Liver (tissue), 9 donors: Measurements from ENCODE around the gene IL32. TPM values are rescaled to one million over a fixed set of nuclear protein-coding genes. Genes with fewer than 3 reads are reported as not detected.

ENCODE experiments used
- DNase-seq: peaks from one replicate; pipeline ENCODE4 v3.0.0-alpha.2; 2017; ENCODE audit warnings: low spot score
- H3K27ac ChIP-seq, 2 donors: one replicate each; pipeline ENCODE4 v1.7.0; 2013; ENCODE audit warnings: inconsistent platforms in 2 of 2, low read length in 2 of 2, control low read depth in 1 of 2, low read depth in 1 of 2, mild to moderate bottlenecking in 1 of 2
- H3K27me3 ChIP-seq, 4 donors: one replicate each; pipeline versions ENCODE4 v1.6.1 to v1.7.0; 2013; ENCODE audit warnings: low read length in 3 of 4, inconsistent platforms in 1 of 4, mild to moderate bottlenecking in 1 of 4, moderate library complexity in 1 of 4; ENCODE audit not compliant: control insufficient read depth in 4 of 4, insufficient read depth in 4 of 4
- H3K36me3 ChIP-seq, 4 donors: one replicate each; pipeline versions ENCODE4 v1.6.1 to v1.7.0; 2013; ENCODE audit warnings: low read length in 3 of 4, mild to moderate bottlenecking in 3 of 4, low read depth in 1 of 4, moderate library complexity in 1 of 4; ENCODE audit not compliant: control insufficient read depth in 4 of 4, insufficient read depth in 3 of 4
- H3K4me1 ChIP-seq, 4 donors: one replicate each; pipeline versions ENCODE4 v1.6.1 to v1.7.0; 2013; ENCODE audit warnings: low read length in 3 of 4, mild to moderate bottlenecking in 3 of 4, moderate library complexity in 1 of 4; ENCODE audit not compliant: control insufficient read depth in 4 of 4, insufficient read depth in 4 of 4
- H3K4me3 ChIP-seq, 3 donors: one replicate each; pipeline versions ENCODE4 v1.6.1 to v1.7.0; 2013; ENCODE audit warnings: low read length in 3 of 3, control low read depth in 1 of 3, low read depth in 1 of 3, mild to moderate bottlenecking in 1 of 3
- H3K9ac ChIP-seq, 2 donors: one replicate each; pipeline ENCODE4 v1.7.0; 2013; ENCODE audit warnings: low read length in 2 of 2, mild to moderate bottlenecking in 2 of 2, moderate library complexity in 2 of 2, control low read depth in 1 of 2, low read depth in 1 of 2
- H3K9me3 ChIP-seq, 4 donors: one replicate each; pipeline versions ENCODE4 v1.6.1 to v1.7.0; 2013; ENCODE audit warnings: low read length in 3 of 4; ENCODE audit not compliant: control insufficient read depth in 4 of 4
- CTCF ChIP-seq: fragments of 150-350 bp; IDR thresholded peaks from 2 replicates; pipeline ENCODE4 v1.5.1; 2017; ENCODE audit warnings: improper control_type of control experiment, low read depth, low read length; ENCODE audit not compliant: missing input control
- EGR1 ChIP-seq, 2 donors: IDR thresholded peaks; 2 replicates each; pipeline ENCODE4 v1.6.1; 2016 to 2018; ENCODE audit warnings: antibody characterized with exemption in 2 of 2, low read depth in 2 of 2
- FOXA1 ChIP-seq: IDR thresholded peaks from 2 replicates; pipeline ENCODE4 v1.6.1; 2016; ENCODE audit warnings: antibody characterized with exemption
- FOXA2 ChIP-seq: IDR thresholded peaks from 2 replicates; pipeline ENCODE4 v1.6.1; 2016; ENCODE audit warnings: antibody characterized with exemption
- GABPA ChIP-seq, 2 donors: IDR thresholded peaks in 1 of 2; conservative IDR thresholded peaks in 1 of 2; 2 replicates each; pipeline ENCODE4 v1.6.1; 2016; ENCODE audit warnings: antibody characterized with exemption in 2 of 2, mild to moderate bottlenecking in 1 of 2, moderate library complexity in 1 of 2
- HNF4A ChIP-seq, 2 donors: conservative IDR thresholded peaks; 2 replicates each; pipeline ENCODE4 v1.6.1; 2016; ENCODE audit warnings: antibody characterized with exemption in 2 of 2, mild to moderate bottlenecking in 2 of 2
- HNF4G ChIP-seq: IDR thresholded peaks from 2 replicates; pipeline ENCODE4 v1.6.1; 2016; ENCODE audit warnings: antibody characterized with exemption
- JUND ChIP-seq, 2 donors: IDR thresholded peaks; 2 replicates each; pipeline ENCODE4 v1.6.1; 2016; ENCODE audit warnings: antibody characterized with exemption in 2 of 2
- MAX ChIP-seq: IDR thresholded peaks from 2 replicates; pipeline ENCODE4 v1.6.1; 2016; ENCODE audit warnings: antibody characterized with exemption
- NR2F2 ChIP-seq: IDR thresholded peaks from 2 replicates; pipeline ENCODE4 v1.6.1; 2016; ENCODE audit warnings: antibody characterized with exemption
- RXRA ChIP-seq, 2 donors: IDR thresholded peaks; 2 replicates each; pipeline ENCODE4 v1.6.1; 2017 to 2018; ENCODE audit warnings: antibody characterized with exemption in 2 of 2, mild to moderate bottlenecking in 1 of 2
- TAF1 ChIP-seq: conservative IDR thresholded peaks from 2 replicates; pipeline ENCODE4 v1.6.1; 2016; ENCODE audit warnings: antibody characterized with exemption, mild to moderate bottlenecking
- YY1 ChIP-seq: IDR thresholded peaks from 2 replicates; pipeline ENCODE4 v1.6.1; 2016; ENCODE audit warnings: antibody characterized with exemption, mild to moderate bottlenecking
- ZBTB33 ChIP-seq: IDR thresholded peaks from 2 replicates; pipeline ENCODE4 v1.6.1; 2016; ENCODE audit warnings: antibody characterized with exemption
- WGBS: extraction: QIAGEN DNeasy Blood & Tissue Kit; methylation state at CpG from one replicate; pipeline ENCODE4 v1.1.7; 2013; 5-methylcytosine and 5-hydroxymethylcytosine counted together
- polyA plus RNA-seq, 2 donors: library from polyadenylated mRNA; stranded (reverse) in 1 of 2; unstranded in 1 of 2; fragments of 200-250 nt in 1 of 2; fragments of >200 nt in 1 of 2; fragmentation: Nextera tagmentation in 1 of 2; extraction: Ambion mirVana in 1 of 2; gene quantifications; one replicate each; pipeline versions ENCODE4 v1.2.1 to v1.2.3, GENCODE V29; 2013 to 2015
- total RNA-seq, 2 donors: library from RNA; depleted of rRNA; stranded (reverse); fragments of >200 nt; gene quantifications; one replicate each; pipeline ENCODE4 v1.2.3, GENCODE V29; 2014
- TF ChIP-seq, protein P1 (sequence below): IDR thresholded peaks from 2 replicates; pipeline ENCODE4 v1.6.1; 2016; ENCODE audit warnings: antibody characterized with exemption
- TF ChIP-seq, protein P2 (sequence below): IDR thresholded peaks from 2 replicates; pipeline ENCODE4 v1.6.1; 2016; ENCODE audit warnings: antibody characterized with exemption, mild to moderate bottlenecking
- donor health status: healthy.
- donor health status: healthy.
- donor health status: healthy.
- donor health status: healthy.
- donor health status: healthy.

The IL32 gene
- total and polyA plus RNA-seq, 4 donors, result 8.6 to 328 (median 196) TPM

DNA sequence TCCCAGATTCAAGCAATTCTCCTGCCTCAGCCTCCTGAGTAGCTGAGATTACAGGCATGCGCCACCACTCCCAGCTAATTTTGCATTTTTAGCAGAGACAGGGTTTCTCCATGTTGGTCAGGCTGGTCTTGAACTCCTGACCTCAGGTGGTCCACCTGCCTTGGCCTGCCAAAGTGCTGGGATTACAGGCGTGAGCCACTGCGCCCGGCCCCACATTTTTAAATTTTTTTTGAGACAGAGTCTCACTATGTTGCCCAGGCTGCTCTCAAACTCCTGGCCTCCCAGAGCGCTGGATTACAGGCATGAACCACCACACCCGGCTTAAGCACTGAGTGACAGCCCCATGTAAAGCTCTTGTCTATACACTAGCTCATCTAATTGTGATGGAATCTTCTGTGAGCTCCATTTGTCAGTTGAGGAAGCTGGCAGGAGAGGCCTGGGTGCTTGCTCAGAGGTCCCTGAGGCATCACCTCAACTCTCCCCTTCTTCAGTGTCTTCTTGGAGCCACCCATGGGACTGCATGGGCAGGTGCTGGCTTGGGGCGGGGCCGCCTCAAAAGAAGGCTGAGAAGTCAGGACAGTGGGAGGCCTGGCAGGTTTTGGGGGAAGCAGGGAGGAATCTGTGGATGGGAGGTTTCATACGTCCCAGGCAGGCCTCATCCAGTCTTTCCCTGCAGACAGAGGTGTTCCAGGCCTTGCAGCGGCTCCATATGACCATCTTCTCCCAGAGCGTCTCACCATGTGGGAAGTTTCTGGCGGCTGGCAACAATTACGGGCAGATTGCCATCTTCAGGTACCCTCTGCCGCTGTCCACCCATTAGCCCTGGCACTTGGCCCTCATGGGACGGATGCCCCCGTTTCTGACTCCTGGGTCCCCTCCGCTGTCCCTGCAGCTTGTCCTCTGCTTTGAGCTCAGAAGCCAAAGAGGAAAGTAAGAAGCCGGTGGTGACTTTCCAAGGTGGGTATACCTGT, 40.1 kb upstream of the IL32 start:
- DNase-seq, result no peak
- Histone ChIP-seq H3K4me1 (peaks cover 17 to 52% (median 24%) of the 10 kb centered on the region in 4 donors), H3K36me3 (peaks cover 0 to 14% (median 3%) of the 10 kb centered on the region in 4 donors), H3K27me3 (peaks cover 0 to 5% (median 2%) of the 10 kb centered on the region in 4 donors), H3K27ac (no peak overlapping the region), H3K4me3 (no peak overlapping the region), H3K9me3 (no peaks in the 10 kb centered on the region), H3K9ac (no peak overlapping the region)
- TF ChIP-seq, protein P1, sequence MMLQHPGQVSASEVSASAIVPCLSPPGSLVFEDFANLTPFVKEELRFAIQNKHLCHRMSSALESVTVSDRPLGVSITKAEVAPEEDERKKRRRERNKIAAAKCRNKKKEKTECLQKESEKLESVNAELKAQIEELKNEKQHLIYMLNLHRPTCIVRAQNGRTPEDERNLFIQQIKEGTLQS, result no peak
- TF ChIP-seq HNF4G (no peak), NR2F2 (no peak), HNF4A (conservative IDR thresholded peaks at IDR 0.05) (no peak), RXRA (IDR thresholded peaks at IDR 0.05) (no peak), CTCF (no peak), JUND (IDR thresholded peaks at IDR 0.05) (no peak), TAF1 (no peak), YY1 (no peak), GABPA (IDR thresholded peaks at IDR 0.05 in 1 of 2, conservative IDR thresholded peaks at IDR 0.05 in 1 of 2) (no peak), MAX (no peak), EGR1 (IDR thresholded peaks at IDR 0.05; ENCODE audit: low read depth in 2 of 2) (no peak), FOXA2 (no peak), FOXA1 (no peak), ZBTB33 (no peak)
- TF ChIP-seq, protein P2, sequence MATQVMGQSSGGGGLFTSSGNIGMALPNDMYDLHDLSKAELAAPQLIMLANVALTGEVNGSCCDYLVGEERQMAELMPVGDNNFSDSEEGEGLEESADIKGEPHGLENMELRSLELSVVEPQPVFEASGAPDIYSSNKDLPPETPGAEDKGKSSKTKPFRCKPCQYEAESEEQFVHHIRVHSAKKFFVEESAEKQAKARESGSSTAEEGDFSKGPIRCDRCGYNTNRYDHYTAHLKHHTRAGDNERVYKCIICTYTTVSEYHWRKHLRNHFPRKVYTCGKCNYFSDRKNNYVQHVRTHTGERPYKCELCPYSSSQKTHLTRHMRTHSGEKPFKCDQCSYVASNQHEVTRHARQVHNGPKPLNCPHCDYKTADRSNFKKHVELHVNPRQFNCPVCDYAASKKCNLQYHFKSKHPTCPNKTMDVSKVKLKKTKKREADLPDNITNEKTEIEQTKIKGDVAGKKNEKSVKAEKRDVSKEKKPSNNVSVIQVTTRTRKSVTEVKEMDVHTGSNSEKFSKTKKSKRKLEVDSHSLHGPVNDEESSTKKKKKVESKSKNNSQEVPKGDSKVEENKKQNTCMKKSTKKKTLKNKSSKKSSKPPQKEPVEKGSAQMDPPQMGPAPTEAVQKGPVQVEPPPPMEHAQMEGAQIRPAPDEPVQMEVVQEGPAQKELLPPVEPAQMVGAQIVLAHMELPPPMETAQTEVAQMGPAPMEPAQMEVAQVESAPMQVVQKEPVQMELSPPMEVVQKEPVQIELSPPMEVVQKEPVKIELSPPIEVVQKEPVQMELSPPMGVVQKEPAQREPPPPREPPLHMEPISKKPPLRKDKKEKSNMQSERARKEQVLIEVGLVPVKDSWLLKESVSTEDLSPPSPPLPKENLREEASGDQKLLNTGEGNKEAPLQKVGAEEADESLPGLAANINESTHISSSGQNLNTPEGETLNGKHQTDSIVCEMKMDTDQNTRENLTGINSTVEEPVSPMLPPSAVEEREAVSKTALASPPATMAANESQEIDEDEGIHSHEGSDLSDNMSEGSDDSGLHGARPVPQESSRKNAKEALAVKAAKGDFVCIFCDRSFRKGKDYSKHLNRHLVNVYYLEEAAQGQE, result no peak
- 95% methylated on average over 18 of the region's 18 CpGs for WGBS
